PC-9 (cell line): ENCODE data around the gene PANX3. TPM values are rescaled to one million over a fixed set of nuclear protein-coding genes. Genes with fewer than 3 reads are reported as not detected.

Experiments used
- BruUV-seq: library from RNA; stranded (reverse); fragments of 400-500 nt; replicated peaks from 2 replicates; lab custom pipeline; 2021; lab: Mats Ljungman, UMichigan
- CTCF ChIA-PET: fragments of 300-600 bp; sonication (Branson Sonifier 250); formaldehyde crosslinking; loops from one replicate; lab custom pipeline; 2022; ENCODE audit warnings: antibody characterized with exemption; lab: Charles Lee
- POLR2A ChIA-PET: fragments of 300-600 bp; sonication (Branson Sonifier 250); formaldehyde crosslinking; loops from one replicate; lab custom pipeline; 2022; ENCODE audit warnings: antibody characterized with exemption; ENCODE audit not compliant: unreplicated experiment; lab: Charles Lee
- DNase-seq, 2 experiments: peaks; one replicate each; pipeline versions ENCODE4 v3.0.0 to v3.0.0-alpha.2; 2015 to 2022; ENCODE audit warnings: mixed read lengths in 1 of 2
- H2AFZ ChIP-seq: fragments of 200-600 bp; sonication (generic); 2 replicates; pipeline ENCODE4 v1.8.1; 2017; ENCODE audit warnings: antibody characterized with exemption
- H3F3A ChIP-seq: fragments of 200-600 bp; sonication (generic); 2 replicates; pipeline ENCODE4 v1.8.1; 2017; ENCODE audit warnings: antibody characterized with exemption, mild to moderate bottlenecking, low read depth; ENCODE audit not compliant: insufficient read depth
- H3K27ac ChIP-seq: fragments of 200-600 bp; sonication (generic); 2 replicates; pipeline ENCODE4 v1.6.1; 2016; ENCODE audit warnings: mixed run types
- H3K27me3 ChIP-seq: fragments of 200-600 bp; sonication (generic); 2 replicates; pipeline ENCODE4 v1.6.1; 2016; ENCODE audit warnings: low read depth, mixed run types; ENCODE audit not compliant: insufficient read depth
- H3K36me3 ChIP-seq: fragments of 200-600 bp; sonication (generic); 2 replicates; pipeline ENCODE4 v1.6.1; 2016; ENCODE audit warnings: low read depth, mixed run types
- H3K4me1 ChIP-seq: fragments of 200-600 bp; sonication (generic); replicated peaks from 2 replicates; pipeline ENCODE4 v1.6.1; 2016; ENCODE audit warnings: mixed run types; ENCODE audit not compliant: insufficient read depth
- H3K4me2 ChIP-seq: fragments of 200-600 bp; sonication (generic); 2 replicates; pipeline ENCODE4 v1.6.1; 2017; ENCODE audit warnings: mixed run types
- H3K4me3 ChIP-seq: fragments of 200-600 bp; sonication (generic); 2 replicates; pipeline ENCODE4 v1.6.1; 2016; ENCODE audit warnings: mixed run types
- H3K79me2 ChIP-seq: fragments of 200-600 bp; sonication (generic); 2 replicates; pipeline ENCODE4 v1.6.1; 2017; ENCODE audit warnings: low read depth, mixed run types
- H3K9me2 ChIP-seq: fragments of 200-600 bp; sonication (generic); 2 replicates; pipeline ENCODE4 v1.8.1; 2017; ENCODE audit warnings: mild to moderate bottlenecking; ENCODE audit not compliant: insufficient read depth
- H3K9me3 ChIP-seq: fragments of 200-600 bp; sonication (generic); 2 replicates; pipeline ENCODE4 v1.8.1; 2016; ENCODE audit warnings: low read depth; ENCODE audit not compliant: insufficient read depth
- H4K20me1 ChIP-seq: fragments of 200-600 bp; sonication (generic); 2 replicates; pipeline ENCODE4 v1.8.1; 2017; ENCODE audit not compliant: insufficient read depth
- CTCF ChIP-seq: fragments of 200-600 bp; sonication (generic); conservative IDR thresholded peaks from 2 replicates; pipeline ENCODE4 v1.6.1; 2017; ENCODE audit warnings: mixed run types, antibody characterized with exemption, mild to moderate bottlenecking, moderate library complexity
- EZH2 ChIP-seq: fragments of 200-600 bp; sonication (generic); IDR thresholded peaks from 2 replicates; pipeline ENCODE4 v1.8.0; 2017; ENCODE audit warnings: antibody characterized with exemption, low read depth
- intact Hi-C: fragments of 100-400 bp; cut with micrococcal nuclease; formaldehyde crosslinking; loops from one replicate; pipeline ENCODE4 v1.10.0; 2022; ENCODE audit not compliant: unreplicated experiment
- total RNA-seq: library from RNA; stranded (reverse); gene quantifications from 2 replicates; pipeline ENCODE4 v1.2.3, GENCODE V29; 2021

The PANX3 gene
- total RNA-seq, 1 experiment from 2014 or later: not detected

- ChIA-PET CTCF (no interaction called here), POLR2A (interaction anchor here (0.7 kb wide), 1 partner anchor 174 kb away, joined by 4 read pairs; no protein-coding TSS in a partner anchor)
- intact Hi-C loops: no loop called here
These were observed 28.0 kb downstream of the PANX3 start for GRCh38 chr11:124639186-124639585.

GRCh38 chr11:124640666-124641065 lies 29.4 kb downstream of the PANX3 start:
- Histone ChIP-seq H3K4me3 (no peak overlapping the region), H2AFZ (no peak overlapping the region), H3K27ac (no peak overlapping the region), H3K9me2 (no peaks in the 10 kb centered on the region), H3K36me3 (peaks cover 8% of the 10 kb centered on the region; the same call in 1 of the 2 replicates), H3K9me3 (no peaks in the 10 kb centered on the region), H3K27me3 (no peaks in the 10 kb centered on the region), H3K4me2 (no peak overlapping the region), H3K79me2 (no peaks in the 10 kb centered on the region), H3F3A (peaks cover 7% of the 10 kb centered on the region; the same call in 1 of the 2 replicates), H4K20me1 (no peaks in the 10 kb centered on the region; the same call in 1 of the 2 replicates), H3K4me1 (no peaks in the 10 kb centered on the region)
- CTCF ChIA-PET: no interaction called here
- no peak for DNase-seq
- intact Hi-C loops: no loop called here
- TF ChIP-seq EZH2: no peak
- no peak for TF ChIP-seq CTCF
- POLR2A ChIA-PET: interaction anchor here (0.5 kb wide), 1 partner anchor 1355 kb away, joined by 3 read pairs; no protein-coding TSS in a partner anchor
- BruUV-seq: no TSS peak

More at GRCh38 chr11:124639186-124639585, 28.0 kb downstream of the PANX3 start:
- H3K4me2 ChIP-seq: no peak overlapping the region
- H2AFZ ChIP-seq: no peak overlapping the region
- peaks cover 7% of the 10 kb centered on the region; the same call in 1 of the 2 replicates for H3F3A ChIP-seq
- H3K4me1 ChIP-seq: no peaks in the 10 kb centered on the region
- no peak for DNase-seq
- H3K79me2 ChIP-seq: no peaks in the 10 kb centered on the region
- no peaks in the 10 kb centered on the region for H3K9me3 ChIP-seq
- BruUV-seq: no TSS peak
- no peak overlapping the region for H3K4me3 ChIP-seq
- no peaks in the 10 kb centered on the region for H3K9me2 ChIP-seq
- H4K20me1 ChIP-seq: no peaks in the 10 kb centered on the region; the same call in 1 of the 2 replicates
- H3K36me3 ChIP-seq: peaks cover 10% of the 10 kb centered on the region; the same call in 1 of the 2 replicates
- H3K27me3 ChIP-seq: no peaks in the 10 kb centered on the region
- H3K27ac ChIP-seq: no peak overlapping the region
- no peak for TF ChIP-seq EZH2
- TF ChIP-seq CTCF: no peak

DNA sequence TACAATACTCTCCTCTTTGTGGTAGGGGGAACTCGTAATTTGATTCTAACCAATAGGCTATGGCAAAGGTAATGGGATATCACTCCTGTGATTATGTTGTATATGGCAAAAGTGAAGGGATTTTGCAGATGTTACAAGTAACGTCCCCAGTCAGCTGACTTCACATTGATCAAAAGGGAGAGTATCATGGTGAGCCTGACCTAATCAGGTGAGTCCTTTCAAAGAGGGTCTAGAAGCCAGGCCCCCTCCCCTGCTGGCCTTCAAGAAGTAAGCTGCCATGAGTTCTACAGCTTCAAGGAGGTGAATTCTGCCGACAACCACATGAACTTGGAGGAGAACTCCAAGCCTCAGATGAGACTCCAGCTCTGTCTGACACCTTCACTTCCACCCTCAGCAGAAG lies 31.4 kb downstream of the PANX3 start:
- Histone ChIP-seq H3K27me3 (no peaks in the 10 kb centered on the region), H3K9me2 (no peaks in the 10 kb centered on the region), H3K4me1 (no peaks in the 10 kb centered on the region), H3K79me2 (no peaks in the 10 kb centered on the region), H3F3A (peaks cover 5% of the 10 kb centered on the region; the same call in 1 of the 2 replicates), H3K9me3 (no peaks in the 10 kb centered on the region), H2AFZ (no peak overlapping the region), H3K4me2 (no peak overlapping the region), H3K4me3 (no peak overlapping the region), H3K36me3 (no peaks in the 10 kb centered on the region), H4K20me1 (no peaks in the 10 kb centered on the region; the same call in 1 of the 2 replicates), H3K27ac (no peak overlapping the region)
- ChIA-PET POLR2A (no interaction called here), CTCF (no interaction called here)
- DNase-seq: no peak
- BruUV-seq: no TSS peak
- intact Hi-C loops: no loop called here
- TF ChIP-seq EZH2: no peak
- no peak for TF ChIP-seq CTCF
